ENCODE results near the gene DCST2. TPM values are rescaled to one million over a fixed set of nuclear protein-coding genes. Genes with fewer than 3 reads are reported as not detected.

Gene DCST2
- total RNA-seq, 1 experiment from 2014 or later = not detected

GRCh38 chr1:155072531-155073289 lies 39.1 kb upstream of the DCST2 start:
- Histone ChIP-seq H3K9me3 (no peaks in the 10 kb centered on the region), H3K27me3 (no peaks in the 10 kb centered on the region), H3K4me3 (no peak overlapping the region), H3K36me3 (peaks cover 3% of the 10 kb centered on the region; the same call in 1 of the 2 replicates)
- DNase-seq = no peak

- Histone ChIP-seq H3K27me3 (no peaks in the 10 kb centered on the region), H3K4me3 (no peak overlapping the region), H3K36me3 (peaks cover 3% of the 10 kb centered on the region; the same call in 1 of the 2 replicates), H3K9me3 (no peaks in the 10 kb centered on the region)
- no peak for DNase-seq
Measured at GRCh38 chr1:155071701-155072100, 38.1 kb upstream of the DCST2 start.

- no peak overlapping the region for H3K4me3 ChIP-seq
- H3K27me3 ChIP-seq = no peaks in the 10 kb centered on the region
- peaks cover 3% of the 10 kb centered on the region; the same call in 1 of the 2 replicates for H3K36me3 ChIP-seq
- DNase-seq = no peak
- no peaks in the 10 kb centered on the region for H3K9me3 ChIP-seq
Measured at GRCh38 chr1:155070721-155071569, 37.4 kb upstream of the DCST2 start.

- no peak overlapping the region for H3K4me3 ChIP-seq
- no peak for DNase-seq
- no peaks in the 10 kb centered on the region for H3K9me3 ChIP-seq
- peaks cover 3% of the 10 kb centered on the region; the same call in 1 of the 2 replicates for H3K36me3 ChIP-seq
- no peaks in the 10 kb centered on the region for H3K27me3 ChIP-seq
Measured at GRCh38 chr1:155070158-155070621, 36.6 kb upstream of the DCST2 start.

- Histone ChIP-seq H3K9me3 (no peaks in the 10 kb centered on the region), H3K27me3 (no peaks in the 10 kb centered on the region), H3K4me3 (no peak overlapping the region), H3K36me3 (peaks cover 3% of the 10 kb centered on the region; the same call in 1 of the 2 replicates)
- DNase-seq = peak; percentile 56
Measured at GRCh38 chr1:155069551-155070157, 36.1 kb upstream of the DCST2 start.

GRCh38 chr1:155068599-155068998 lies 35.0 kb upstream of the DCST2 start:
- DNase-seq = no peak
- no peaks in the 10 kb centered on the region for H3K27me3 ChIP-seq
- no peaks in the 10 kb centered on the region for H3K9me3 ChIP-seq
- H3K4me3 ChIP-seq = no peak overlapping the region
- H3K36me3 ChIP-seq = peaks cover 3% of the 10 kb centered on the region; the same call in 1 of the 2 replicates

- H3K36me3 ChIP-seq = peaks cover 18% of the 10 kb centered on the region
- DNase-seq = no peak
- H3K27me3 ChIP-seq = no peaks in the 10 kb centered on the region
Measured at GRCh38 chr1:155066777-155067176, 33.2 kb upstream of the DCST2 start.

GRCh38 chr1:155064832-155065429 lies 31.4 kb upstream of the DCST2 start:
- peaks cover 24% of the 10 kb centered on the region for H3K36me3 ChIP-seq
- no peaks in the 10 kb centered on the region for H3K27me3 ChIP-seq
- no peaks in the 10 kb centered on the region for H3K9me3 ChIP-seq
- no peak for DNase-seq
- no peak overlapping the region; the same call in 1 of the 2 replicates for H3K4me3 ChIP-seq

More at GRCh38 chr1:155066777-155067176, 33.2 kb upstream of the DCST2 start:
- Histone ChIP-seq H3K4me3 (no peak overlapping the region), H3K9me3 (no peaks in the 10 kb centered on the region)

- no peaks in the 10 kb centered on the region for H3K9me3 ChIP-seq
- H3K36me3 ChIP-seq = peaks cover 27% of the 10 kb centered on the region
- H3K27me3 ChIP-seq = no peaks in the 10 kb centered on the region
- H3K4me3 ChIP-seq = peak overlapping the region; percentile 85
- no peak for DNase-seq
Measured at GRCh38 chr1:155064111-155064831, 30.7 kb upstream of the DCST2 start.

- Histone ChIP-seq H3K27me3 (no peaks in the 10 kb centered on the region), H3K36me3 (peaks cover 28% of the 10 kb centered on the region), H3K4me3 (peak within 1 kb of the TSS; percentile 85), H3K9me3 (no peaks in the 10 kb centered on the region)
- peak; percentile 85 for DNase-seq
Measured at GRCh38 chr1:155063550-155064110, 30.0 kb upstream of the DCST2 start, which contains the start of gene EFNA4. EFNA4 (plus strand) TSS chr1:155063740; CDS start chr1:155063824, 84 bp downstream.

- Histone ChIP-seq H3K36me3 (peaks cover 36% of the 10 kb centered on the region), H3K27me3 (no peaks in the 10 kb centered on the region), H3K4me3 (peak overlapping the region; percentile 85), H3K9me3 (no peaks in the 10 kb centered on the region)
- no peak for DNase-seq
Measured at GRCh38 chr1:155062702-155063411, 29.3 kb upstream of the DCST2 start.

- no peak overlapping the region for H3K4me3 ChIP-seq
- no peaks in the 10 kb centered on the region for H3K9me3 ChIP-seq
- no peaks in the 10 kb centered on the region for H3K27me3 ChIP-seq
- H3K36me3 ChIP-seq = peaks cover 42% of the 10 kb centered on the region
- no peak for DNase-seq
Measured at GRCh38 chr1:155062151-155062686, 28.6 kb upstream of the DCST2 start.

- Histone ChIP-seq H3K9me3 (no peaks in the 10 kb centered on the region), H3K27me3 (no peaks in the 10 kb centered on the region), H3K4me3 (no peak overlapping the region), H3K36me3 (peaks cover 49% of the 10 kb centered on the region)
- DNase-seq = peak; percentile 85
Measured at GRCh38 chr1:155061381-155062150, 28.0 kb upstream of the DCST2 start.

- no peak for DNase-seq
- Histone ChIP-seq H3K9me3 (no peaks in the 10 kb centered on the region), H3K36me3 (peaks cover 57% of the 10 kb centered on the region), H3K27me3 (no peaks in the 10 kb centered on the region), H3K4me3 (no peak overlapping the region)
Measured at GRCh38 chr1:155060736-155061135, 27.2 kb upstream of the DCST2 start.
